Fibroblast of lung (primary cell): ENCODE results near the gene PRMT7.

Source experiments
- EZH2 ChIP-seq: IDR thresholded peaks from 2 replicates; pipeline ENCODE4 v1.5.1; 2012; ENCODE audit warnings: low read length, control low read depth, mild to moderate bottlenecking; ENCODE audit errors: missing control alignments
- TF ChIP-seq, protein P1 (sequence below), 2 donors: IDR thresholded peaks in 1 of 2; conservative IDR thresholded peaks in 1 of 2; 1 replicate in 1 of 2; 2 replicates in 1 of 2; pipeline ENCODE4 v1.5.1; 2011 to 2012; ENCODE audit warnings: low read length in 2 of 2, control low read depth in 1 of 2, inconsistent platforms in 1 of 2, low read depth in 1 of 2, mild to moderate bottlenecking in 1 of 2

DNA sequence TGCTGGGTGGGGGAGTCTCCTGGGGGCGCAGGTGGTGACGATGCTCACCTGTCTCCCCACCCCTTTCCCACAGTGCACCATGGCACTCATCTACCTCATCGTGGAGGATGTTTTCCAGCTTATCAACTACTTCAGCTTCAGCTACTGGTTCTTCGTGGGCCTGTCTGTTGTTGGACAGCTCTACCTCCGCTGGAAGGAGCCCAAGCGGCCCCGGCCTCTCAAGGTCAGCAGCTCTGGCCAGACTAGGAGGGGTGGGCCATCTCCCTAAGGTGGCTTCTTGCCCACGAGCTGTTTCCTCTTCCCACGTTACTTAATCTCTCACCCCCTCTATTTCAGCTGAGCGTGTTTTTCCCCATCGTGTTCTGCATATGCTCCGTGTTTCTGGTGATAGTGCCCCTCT is 14.5 kb upstream of the PRMT7 start:
- TF ChIP-seq, protein P1, sequence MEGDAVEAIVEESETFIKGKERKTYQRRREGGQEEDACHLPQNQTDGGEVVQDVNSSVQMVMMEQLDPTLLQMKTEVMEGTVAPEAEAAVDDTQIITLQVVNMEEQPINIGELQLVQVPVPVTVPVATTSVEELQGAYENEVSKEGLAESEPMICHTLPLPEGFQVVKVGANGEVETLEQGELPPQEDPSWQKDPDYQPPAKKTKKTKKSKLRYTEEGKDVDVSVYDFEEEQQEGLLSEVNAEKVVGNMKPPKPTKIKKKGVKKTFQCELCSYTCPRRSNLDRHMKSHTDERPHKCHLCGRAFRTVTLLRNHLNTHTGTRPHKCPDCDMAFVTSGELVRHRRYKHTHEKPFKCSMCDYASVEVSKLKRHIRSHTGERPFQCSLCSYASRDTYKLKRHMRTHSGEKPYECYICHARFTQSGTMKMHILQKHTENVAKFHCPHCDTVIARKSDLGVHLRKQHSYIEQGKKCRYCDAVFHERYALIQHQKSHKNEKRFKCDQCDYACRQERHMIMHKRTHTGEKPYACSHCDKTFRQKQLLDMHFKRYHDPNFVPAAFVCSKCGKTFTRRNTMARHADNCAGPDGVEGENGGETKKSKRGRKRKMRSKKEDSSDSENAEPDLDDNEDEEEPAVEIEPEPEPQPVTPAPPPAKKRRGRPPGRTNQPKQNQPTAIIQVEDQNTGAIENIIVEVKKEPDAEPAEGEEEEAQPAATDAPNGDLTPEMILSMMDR (conservative IDR thresholded peaks at IDR 0.05 in 1 of 2, IDR thresholded peaks at IDR 0.05 in 1 of 2; ENCODE audit: low read depth in 1 of 2, low read length in 2 of 2), result no peak
- TF ChIP-seq EZH2, result no peak
